Stimulated activated CD8-positive, alpha-beta memory T cell treated with anti-CD3 and anti-CD28 coated beads, Interleukin-15, amount 100 ng/mL, for 4 hours (primary cell): ENCODE data around the gene TCL1B.
"Not testable (repeated sequence)": the region's sequence is repeated elsewhere in the genome, so short reads cannot be mapped to it uniquely, and the experiment has no call there.

Experiments
- DNase-seq, 2 donors: peaks; one replicate each; pipeline ENCODE4 v3.0.0-alpha.2; 2020; ENCODE audit warnings: low read depth in 2 of 2

TCL1B gene

DNA sequence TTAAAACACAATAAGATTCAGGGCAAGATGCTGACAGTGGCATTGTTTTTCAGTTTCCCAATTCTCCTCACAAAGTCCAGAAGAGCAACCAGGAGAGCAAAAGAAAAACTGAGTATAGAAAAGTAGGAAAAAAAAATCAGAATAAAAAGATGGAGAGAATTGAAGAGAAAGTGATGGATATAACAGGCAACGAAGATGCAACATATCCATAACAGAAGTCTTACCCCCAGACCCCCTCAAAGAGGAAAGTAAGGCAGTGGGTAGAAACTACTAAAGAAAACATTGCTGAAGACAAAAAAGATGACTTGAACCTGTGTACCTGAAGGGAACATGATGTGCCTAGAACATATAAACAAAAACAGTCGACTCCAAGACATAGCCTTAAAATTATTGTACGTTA is 17.1 kb downstream of the TCL1B start:
- no peak for DNase-seq

DNA sequence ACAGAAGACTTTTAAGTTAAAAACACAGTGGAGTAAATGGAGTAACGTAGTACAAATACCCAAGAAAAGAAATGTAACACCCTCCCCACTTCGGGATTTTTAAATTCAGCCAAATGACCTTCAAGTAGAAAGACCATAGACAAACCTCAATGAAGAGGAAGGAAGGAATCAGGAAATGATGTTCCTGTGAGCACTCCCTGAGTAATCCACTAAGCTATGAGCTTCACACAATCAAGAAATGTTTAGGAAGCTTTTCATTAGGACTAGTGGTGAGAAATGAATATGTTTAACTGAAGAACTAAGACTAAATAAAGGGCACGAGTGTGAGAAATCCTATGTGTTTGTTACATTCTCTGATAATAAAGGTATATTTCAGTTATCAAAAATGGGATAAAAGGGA is 17.6 kb downstream of the TCL1B start:
- no peak for DNase-seq

DNA sequence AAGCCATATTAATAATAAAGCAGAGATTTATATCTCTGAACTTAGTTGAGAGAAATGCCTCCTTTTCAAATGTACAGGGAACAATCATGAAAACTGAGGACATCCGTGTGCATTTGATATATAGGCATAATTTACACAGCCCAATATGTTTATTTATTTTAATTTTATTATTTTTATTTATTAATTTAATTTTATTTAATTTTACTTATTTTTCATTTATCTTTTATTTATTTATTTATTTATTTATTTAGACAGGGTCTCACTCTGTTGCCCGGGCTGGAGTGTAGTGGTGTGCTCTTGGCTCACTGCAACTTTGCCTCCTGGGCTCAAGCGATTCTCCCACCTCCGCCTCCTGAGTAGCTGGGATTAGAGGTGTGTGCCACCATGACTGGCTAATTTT is 19.3 kb downstream of the TCL1B start:
- DNase-seq: no peak

DNA sequence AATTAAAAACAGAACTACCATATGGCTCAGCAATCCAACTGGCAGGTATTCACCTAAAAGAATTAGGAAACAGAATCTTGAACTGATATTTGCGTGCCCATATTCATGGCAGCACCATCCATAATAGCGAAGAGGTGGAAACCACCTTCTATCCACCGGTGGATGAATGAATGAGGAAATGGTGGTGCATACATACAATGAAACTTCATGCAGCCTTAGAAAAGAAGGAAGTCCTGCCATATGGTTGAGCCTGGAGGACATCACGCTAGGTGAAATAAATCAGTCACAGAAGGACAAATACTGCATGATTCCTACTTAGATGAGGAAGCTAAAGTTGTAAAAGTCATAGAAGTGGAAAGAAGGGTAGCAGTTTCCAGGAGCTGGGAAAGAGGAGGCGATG is 21.1 kb downstream of the TCL1B start:
- DNase-seq: no peak

DNA sequence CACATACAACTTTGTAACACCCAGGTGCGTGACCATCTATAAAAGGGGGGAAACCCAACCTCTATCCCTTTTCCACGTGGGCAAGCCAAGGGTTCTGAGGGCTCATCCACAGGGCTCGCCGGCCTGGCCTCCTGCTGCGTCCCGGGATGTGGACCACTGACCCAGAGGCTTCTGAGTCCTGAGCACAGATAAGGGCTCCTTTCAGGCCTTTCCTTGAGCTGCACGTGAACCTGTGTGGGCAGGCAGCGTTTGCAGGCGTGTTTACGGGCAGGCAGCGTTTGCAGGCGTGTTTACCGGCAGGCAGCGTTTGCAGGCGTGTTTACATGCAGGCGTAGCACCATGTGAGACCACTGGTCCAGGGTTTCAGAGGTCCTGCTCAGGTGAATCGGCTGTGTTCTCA is 23.9 kb downstream of the TCL1B start:
- DNase-seq: no peak

DNA sequence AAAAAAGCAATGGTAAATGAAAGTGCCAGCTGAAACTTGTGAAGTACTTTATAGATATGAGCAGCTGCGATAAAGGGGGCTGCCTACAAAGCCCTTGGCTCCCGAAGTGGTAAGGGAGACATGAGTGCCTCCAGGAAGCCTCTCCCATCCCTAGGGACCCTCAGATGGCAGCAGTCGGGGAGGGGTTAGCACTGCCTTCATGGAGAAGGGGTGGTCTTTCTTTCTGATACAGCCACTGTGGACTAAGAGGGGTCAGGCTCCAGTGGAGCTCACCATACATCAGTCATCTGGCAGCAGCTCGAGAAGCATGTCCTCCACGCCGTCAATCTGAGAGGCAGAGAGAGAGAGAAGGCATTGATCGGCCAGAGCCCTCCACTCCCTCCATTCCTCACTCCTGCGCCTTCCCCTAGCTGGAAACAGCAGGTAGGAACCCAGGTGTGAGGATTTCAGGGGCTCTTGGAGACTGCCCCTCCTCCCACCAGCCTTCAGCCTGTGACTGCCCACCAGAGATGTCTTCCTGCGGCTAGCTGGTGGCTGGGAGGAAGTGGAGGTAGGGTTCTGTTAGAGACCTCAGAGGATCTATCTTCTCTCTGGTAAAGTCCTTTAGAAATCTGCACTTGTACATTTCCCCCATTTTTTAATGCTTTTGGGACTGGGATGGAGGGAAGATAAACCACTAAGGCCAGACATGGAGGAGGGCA is 25.4 kb downstream of the TCL1B start:
- DNase-seq: no peak

DNA sequence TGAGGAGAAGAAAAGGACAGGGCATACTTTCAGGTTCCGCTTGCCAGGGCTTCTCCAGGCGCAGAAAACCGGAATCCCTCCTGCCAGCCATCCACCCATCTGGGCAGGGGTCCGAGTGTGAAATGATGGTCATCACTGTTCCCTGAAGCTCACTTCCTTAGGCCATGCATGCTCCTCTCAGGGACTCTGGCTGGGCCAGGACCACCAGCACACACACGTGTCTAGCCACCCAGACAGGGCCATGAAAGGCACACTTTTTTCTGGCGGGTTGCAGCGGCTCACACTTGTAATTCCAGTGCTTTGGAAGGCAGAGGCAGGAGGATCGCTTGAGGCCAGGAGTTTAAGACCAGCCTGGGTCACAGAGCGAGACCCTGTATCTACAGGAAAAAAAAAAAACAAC is 26.2 kb downstream of the TCL1B start:
- no peak for DNase-seq

DNA sequence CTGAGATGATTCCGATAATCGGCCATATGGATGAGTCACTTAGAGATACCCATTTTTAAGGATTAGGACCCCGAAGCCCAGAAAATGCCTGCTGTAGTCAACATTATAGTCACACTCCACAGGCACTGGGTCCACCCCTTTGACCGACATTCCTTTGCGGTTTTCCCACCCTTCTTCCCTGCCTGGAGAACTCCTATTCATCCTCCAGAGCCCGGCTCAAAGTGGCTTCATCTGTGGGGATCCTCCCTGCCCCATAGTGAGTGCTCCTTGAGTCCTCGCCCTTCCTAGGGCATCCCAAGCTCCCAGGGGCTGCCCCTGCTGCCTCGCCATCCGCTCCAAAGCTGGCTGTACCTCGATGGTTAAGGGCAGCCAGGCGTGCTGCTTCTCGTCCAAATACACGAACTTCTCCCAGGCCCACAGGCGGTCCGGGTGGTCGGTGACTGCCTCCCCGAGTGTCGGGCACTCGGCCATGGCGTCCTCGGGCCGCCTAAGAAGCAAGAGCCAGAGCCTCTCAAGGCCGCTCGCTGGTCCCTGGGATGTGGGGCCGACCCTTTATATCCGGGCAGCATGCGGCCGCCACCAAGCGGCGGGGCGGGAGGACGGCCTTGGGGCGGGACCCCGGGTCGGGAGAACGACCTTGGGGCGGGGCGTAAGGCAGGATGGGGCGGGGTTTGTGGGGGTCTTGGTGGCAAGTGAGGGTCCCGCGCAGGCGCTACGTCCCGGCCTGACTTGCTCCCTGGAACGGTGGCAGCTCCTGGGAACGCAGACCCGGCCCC is 27.6 kb downstream of the TCL1B start, which contains the start of gene TCL1A:
TSS of gene TCL1A (minus strand) at position 530 of the 776 bp plus-strand sequence. CDS start at position 471, 59 bp downstream.
- no peak for DNase-seq

DNA sequence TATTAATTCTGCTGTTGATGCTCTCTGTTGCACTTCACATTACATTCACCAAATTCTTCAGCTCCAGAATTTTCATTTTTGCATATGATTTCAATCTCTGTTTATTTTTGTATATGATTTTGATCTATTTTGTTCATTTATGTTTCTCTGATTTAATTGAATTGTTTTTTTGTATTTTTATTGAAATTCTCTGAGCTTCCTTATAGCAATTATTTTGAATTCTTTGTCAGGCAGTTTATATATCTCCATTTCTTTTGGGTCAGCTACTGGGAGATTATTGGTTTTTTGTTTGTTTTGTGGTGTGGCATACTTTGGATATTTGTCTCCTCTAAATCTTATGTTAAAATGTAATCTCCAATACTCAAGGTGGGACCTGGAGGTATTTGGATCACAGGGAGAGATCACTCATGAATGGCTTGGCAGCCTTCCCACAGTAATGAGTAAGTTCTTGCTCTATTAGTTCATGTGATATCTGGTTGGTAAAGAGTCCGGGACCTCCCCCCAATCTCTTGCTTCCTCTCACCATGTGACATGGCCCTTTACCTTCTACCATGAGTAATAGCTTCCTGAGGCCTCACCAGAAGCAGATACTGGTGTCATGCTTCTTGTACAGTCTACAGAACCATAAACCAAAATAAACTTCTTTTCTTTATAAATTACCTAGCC is 36.4 kb downstream of the TCL1B start:
- no peak for DNase-seq

DNA sequence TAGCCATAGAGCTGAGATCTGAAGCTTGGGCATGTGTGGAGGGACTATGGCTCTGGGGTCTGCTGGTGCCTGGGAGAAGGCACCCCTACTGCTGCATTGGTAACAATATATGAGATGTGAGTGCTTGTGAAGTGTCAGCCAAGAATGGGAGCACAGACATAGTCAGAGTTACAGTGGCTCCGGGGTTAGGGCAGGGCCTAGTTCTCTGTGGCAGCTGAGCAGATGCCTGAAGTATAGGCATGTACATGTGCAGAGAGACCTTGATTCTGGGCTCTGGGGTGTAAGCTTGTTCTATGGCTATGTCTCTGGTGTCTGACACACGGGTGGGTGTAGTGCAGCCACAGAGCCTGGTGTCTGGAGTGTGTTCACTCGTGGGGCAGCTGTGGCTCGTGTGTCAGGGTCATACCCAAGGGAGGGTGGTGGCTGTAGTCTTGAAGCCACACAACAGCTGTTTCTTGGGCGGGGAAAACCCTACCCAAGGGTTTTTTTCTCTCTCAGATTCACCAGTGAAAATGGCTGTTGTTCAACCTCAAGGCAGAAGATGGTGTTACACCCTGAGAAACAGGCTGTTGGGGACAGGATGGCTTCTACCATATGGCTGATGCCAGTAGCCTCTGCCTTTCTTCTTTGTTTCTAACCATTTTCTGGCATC is 39.6 kb downstream of the TCL1B start:
- DNase-seq: no peak

DNA sequence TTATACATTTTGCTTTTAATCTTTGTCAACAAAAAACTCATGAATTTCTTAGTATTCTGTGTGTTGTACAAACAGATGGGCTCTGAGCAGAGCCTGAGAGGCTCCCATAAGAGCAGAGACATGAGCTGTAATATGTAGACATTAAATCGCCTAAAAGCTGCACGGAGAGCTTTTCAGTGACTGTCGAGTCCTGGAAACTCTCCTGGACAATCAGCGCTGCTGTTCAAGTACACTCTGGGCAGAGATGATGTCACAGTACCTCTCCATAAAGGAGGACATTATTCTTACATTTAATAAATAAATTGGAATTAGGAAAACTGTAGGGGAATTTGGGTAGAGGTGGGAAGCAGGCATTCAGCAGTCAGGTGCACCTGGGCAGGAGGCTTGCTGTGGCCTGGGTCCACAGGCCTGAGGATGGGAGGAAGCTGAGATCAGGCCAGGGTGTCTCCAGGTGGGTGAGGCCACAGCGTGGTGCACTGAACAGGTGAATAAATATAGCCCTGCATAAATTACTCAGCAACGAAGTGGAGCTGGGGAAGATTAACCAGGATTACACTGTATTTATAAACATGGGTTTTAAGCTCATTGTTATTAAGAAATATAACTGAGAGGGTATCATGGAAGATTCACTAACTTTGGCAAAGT is 41.0 kb downstream of the TCL1B start:
- no peak for DNase-seq

DNA sequence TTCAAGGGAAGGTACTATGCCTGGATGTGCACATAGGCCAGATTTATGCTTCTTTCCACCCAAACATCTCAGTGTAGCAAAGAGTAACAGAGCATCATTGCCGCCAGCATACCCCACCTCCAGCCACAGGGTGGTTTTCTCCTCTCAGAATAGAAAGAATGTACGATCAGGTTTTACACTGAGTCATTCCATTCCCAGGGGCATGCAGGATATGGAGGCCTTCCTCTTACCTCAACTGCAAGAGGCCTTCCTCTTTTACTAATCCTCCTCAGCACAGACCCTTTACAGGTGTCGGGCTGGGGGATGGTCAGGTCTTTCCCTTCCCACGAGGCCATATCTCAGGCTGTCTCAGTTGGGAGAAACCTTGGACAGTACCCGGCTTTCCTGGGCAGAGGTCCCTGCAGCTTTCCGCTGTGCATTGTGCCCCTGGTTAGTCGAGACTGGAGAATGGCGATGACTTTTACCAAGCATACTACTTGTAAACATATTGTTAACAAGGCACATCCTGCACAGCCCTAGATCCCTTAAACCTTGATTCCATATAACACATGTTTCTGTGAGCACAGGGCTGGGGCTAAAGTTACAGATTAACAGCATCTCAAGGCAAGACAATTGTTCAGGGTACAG is 43.3 kb downstream of the TCL1B start:
- DNase-seq: not testable (repeated sequence)

DNA sequence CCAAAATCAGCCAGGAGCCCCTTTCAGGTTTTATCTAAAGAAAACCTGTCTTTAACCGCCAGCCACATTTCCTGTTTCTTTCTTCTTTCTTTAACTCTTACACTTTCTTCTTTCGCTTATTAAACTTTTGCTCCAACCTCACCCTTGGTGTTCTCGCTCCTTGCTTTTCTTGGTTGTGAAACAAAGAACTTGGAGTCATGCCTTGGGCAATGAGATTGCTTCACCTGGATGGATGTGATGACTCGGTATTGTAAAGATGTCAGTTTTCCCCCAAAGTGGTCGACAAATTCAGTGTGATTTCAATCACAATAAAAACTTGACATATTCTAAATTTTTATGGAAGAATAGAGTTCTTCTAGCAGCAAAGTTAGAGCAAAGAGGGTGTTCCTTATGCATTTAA is 43.9 kb downstream of the TCL1B start:
- DNase-seq: no peak

DNA sequence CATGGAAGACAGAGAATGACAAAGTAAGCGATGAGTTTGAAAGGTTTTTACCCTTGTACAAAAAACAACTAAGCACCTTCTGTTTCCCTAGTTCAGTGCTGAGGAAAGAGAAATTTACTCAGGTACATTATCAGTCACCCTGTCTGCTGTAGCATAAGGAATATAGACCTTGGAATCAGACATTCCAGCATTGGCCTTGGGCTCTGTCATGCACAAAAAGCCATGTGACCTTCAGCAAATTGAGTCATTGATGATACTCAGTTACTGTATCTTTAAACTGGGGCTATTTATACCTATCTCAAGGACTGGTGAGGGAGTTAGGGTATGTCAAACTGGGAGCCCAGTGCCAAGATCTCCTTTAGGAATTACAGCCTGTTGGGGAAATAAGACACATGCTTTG is 47.0 kb downstream of the TCL1B start:
- DNase-seq: no peak

DNA sequence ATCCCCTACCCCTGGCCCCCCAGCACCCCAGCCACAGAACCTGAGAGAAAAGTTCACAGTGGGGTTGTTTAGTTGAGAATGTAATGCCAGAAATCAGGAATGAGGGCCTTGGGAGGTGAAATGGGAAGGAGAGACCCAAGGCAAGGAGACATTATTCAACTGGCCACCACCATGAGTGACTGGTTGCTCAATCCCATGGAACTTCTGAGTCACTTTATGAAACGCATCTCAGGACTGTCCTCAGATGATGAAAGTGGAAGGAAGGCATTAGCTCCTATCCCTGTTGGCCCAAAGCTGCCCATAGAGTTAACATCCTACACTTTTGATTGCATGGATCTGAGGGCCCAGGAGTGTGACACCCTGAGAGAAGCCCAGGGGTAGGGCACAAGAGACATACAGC is 53.1 kb downstream of the TCL1B start:
- no peak for DNase-seq

DNA sequence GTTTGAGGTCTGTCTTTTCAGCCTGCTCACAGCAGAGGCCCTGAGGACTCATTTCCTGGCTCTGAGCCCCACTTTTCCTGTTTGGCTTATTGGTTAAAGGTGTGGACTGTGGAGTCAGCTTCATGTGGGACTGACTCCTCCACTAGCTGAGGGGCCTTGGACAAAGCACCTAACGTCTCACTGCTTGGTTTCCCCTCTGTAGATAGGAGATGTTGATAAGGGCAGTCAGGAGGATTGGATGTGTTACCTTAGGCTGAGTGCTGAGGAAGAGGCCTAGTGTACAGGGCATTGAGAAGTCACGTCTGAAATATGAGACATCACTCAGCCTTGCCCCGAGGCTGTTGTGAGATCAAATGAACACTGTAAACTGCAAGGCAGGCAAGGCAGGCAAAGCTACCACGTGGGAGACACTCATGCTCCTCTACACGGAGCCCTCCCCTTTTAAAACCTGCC is 54.8 kb downstream of the TCL1B start:
- DNase-seq: no peak

DNA sequence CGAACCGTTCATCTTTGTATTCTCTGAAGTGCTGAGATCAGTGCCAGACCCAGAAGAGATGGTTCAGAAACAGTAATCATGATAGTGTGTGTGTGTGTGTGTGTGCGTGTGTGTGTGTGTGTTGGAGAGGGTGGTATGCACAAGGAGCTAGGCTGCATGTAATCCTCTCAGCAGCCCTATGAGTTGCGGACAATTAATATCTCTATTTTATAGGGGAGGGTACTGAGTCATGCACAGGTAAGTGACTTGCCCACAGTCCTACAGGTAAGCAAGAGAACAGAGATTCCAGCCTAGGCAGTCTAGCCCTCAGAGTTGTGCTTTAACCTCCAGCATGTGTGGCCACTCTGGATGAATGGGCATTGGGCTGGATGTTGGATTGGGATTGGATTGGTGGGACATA is 55.6 kb downstream of the TCL1B start:
- DNase-seq: no peak
